HepG2 (cell line): ENCODE data around the gene PDE6C. TPM values are rescaled to one million over a fixed set of nuclear protein-coding genes. Genes with fewer than 3 reads are reported as not detected.

Experiments used
- CHCHD3 ChIP-seq: sonication (generic); formaldehyde crosslinking; IDR thresholded peaks from 2 replicates; pipeline ENCODE4 v1.8.0; 2022; ENCODE audit warnings: mild to moderate bottlenecking, missing genetic modification reagents, moderate library complexity
- HIVEP1 ChIP-seq: sonication (generic); formaldehyde crosslinking; IDR thresholded peaks from 2 replicates; pipeline ENCODE4 v1.4.0; 2020; ENCODE audit warnings: mild to moderate bottlenecking, missing genetic modification reagents
- KLF15 ChIP-seq: sonication (generic); formaldehyde crosslinking; IDR thresholded peaks from 2 replicates; pipeline ENCODE4 v1.8.1; 2023; ENCODE audit warnings: borderline replicate concordance, mild to moderate bottlenecking, inconsistent platforms, missing genetic modification reagents, mixed read lengths
- MAFG ChIP-seq: sonication (generic); formaldehyde crosslinking; IDR thresholded peaks from 2 replicates; pipeline ENCODE4 v1.5.1; 2020; ENCODE audit warnings: mild to moderate bottlenecking, missing genetic modification reagents
- NR2C2 ChIP-seq: sonication (generic); formaldehyde crosslinking; IDR thresholded peaks from 2 replicates; pipeline ENCODE4 v1.4.0; 2020; ENCODE audit warnings: missing genetic modification reagents, mild to moderate bottlenecking, moderate library complexity, borderline replicate concordance
- PITX1 ChIP-seq: sonication (generic); formaldehyde crosslinking; IDR thresholded peaks from 2 replicates; pipeline ENCODE4 v1.5.1; 2020; ENCODE audit warnings: mild to moderate bottlenecking, missing genetic modification reagents
- RXRA ChIP-seq: sonication (generic); formaldehyde crosslinking; IDR thresholded peaks from 2 replicates; pipeline ENCODE4 v1.5.1; 2020; ENCODE audit warnings: missing genetic modification reagents
- SIX4 ChIP-seq: sonication (generic); formaldehyde crosslinking; IDR thresholded peaks from 2 replicates; pipeline ENCODE4 v1.4.0; 2020; ENCODE audit warnings: missing genetic modification reagents
- ZKSCAN1 ChIP-seq: fragments of 150-350 bp; IDR thresholded peaks from 2 replicates; pipeline ENCODE4 v1.6.1; 2014; ENCODE audit warnings: low read length
- ZNF143 ChIP-seq: sonication (generic); formaldehyde crosslinking; IDR thresholded peaks from 2 replicates; pipeline ENCODE4 v1.4.0; 2020; ENCODE audit warnings: missing genetic modification reagents
- ZNF335 ChIP-seq: sonication (generic); formaldehyde crosslinking; IDR thresholded peaks from 2 replicates; pipeline ENCODE4 v1.4.0; 2020; ENCODE audit warnings: missing genetic modification reagents
- ZNF609 ChIP-seq: sonication (generic); formaldehyde crosslinking; IDR thresholded peaks from 2 replicates; pipeline ENCODE4 v1.4.0; 2020; ENCODE audit warnings: mild to moderate bottlenecking, missing genetic modification reagents, borderline replicate concordance
- ZNF720 ChIP-seq: sonication (generic); formaldehyde crosslinking; IDR thresholded peaks from 2 replicates; pipeline ENCODE4 v1.4.0; 2020; ENCODE audit warnings: missing genetic modification reagents
- ZSCAN29 ChIP-seq: sonication (generic); formaldehyde crosslinking; conservative IDR thresholded peaks from 2 replicates; pipeline ENCODE4 v1.4.0; 2020; ENCODE audit warnings: mild to moderate bottlenecking, missing genetic modification reagents
- polyA plus RNA-seq, 8 experiments: library from polyadenylated mRNA; depleted of rRNA in 3 of 8; stranded (reverse) in 7 of 8; unstranded in 1 of 8; fragments of >200 nt; fragmentation: Illumina TruSeq in 4 of 8; extraction: Trizol in 4 of 8; gene quantifications; 2 replicates each; pipeline versions ENCODE4 v1.2.1 to v1.2.3, GENCODE V29; 2011 to 2016; ENCODE audit warnings: low read depth in 4 of 8, missing spikeins in 1 of 8, mixed read lengths in 1 of 8; ENCODE audit not compliant: insufficient read depth in 1 of 8
- total RNA-seq, 5 experiments: library from RNA; depleted of rRNA; stranded (reverse); fragments of >200 nt; fragmentation: Illumina TruSeq; extraction: Trizol; gene quantifications; 2 replicates each; pipeline ENCODE4 v1.2.3, GENCODE V29; 2016; ENCODE audit warnings: low read depth in 1 of 5
- TF ChIP-seq, protein P1 (sequence below): sonication (generic); formaldehyde crosslinking; IDR thresholded peaks from 2 replicates; pipeline ENCODE4 v1.4.0; 2020; ENCODE audit warnings: missing genetic modification reagents
- TF ChIP-seq, protein P2 (sequence below): sonication (generic); formaldehyde crosslinking; conservative IDR thresholded peaks from 2 replicates; pipeline ENCODE4 v1.8.1; 2023; ENCODE audit warnings: missing genetic modification reagents
- TF ChIP-seq, protein P3 (sequence below): sonication (generic); formaldehyde crosslinking; IDR thresholded peaks from 2 replicates; pipeline ENCODE4 v1.4.0; 2020; ENCODE audit warnings: mild to moderate bottlenecking, missing genetic modification reagents
- TF ChIP-seq, protein P4 (sequence below): IDR thresholded peaks from 2 replicates; pipeline ENCODE4 v1.6.1; 2012; ENCODE audit warnings: low read depth, low read length, improper control_type of control experiment

PDE6C gene
- total and polyA plus RNA-seq, 2 of the 13 experiments (the other 11 are each of a cell fraction or from before 2014, with no cell fraction given): 0.64 TPM; not detected in 1

GRCh38 chr10:93601146-93601773, 11.1 kb upstream of the PDE6C start, which contains the start of gene RBP4 (continued):
- TF ChIP-seq KLF15 (CRISPR knock-in tag): 0 out of 2 replicates have a peak, but pooled peaks have one; percentile 63
- TF ChIP-seq, protein P1, sequence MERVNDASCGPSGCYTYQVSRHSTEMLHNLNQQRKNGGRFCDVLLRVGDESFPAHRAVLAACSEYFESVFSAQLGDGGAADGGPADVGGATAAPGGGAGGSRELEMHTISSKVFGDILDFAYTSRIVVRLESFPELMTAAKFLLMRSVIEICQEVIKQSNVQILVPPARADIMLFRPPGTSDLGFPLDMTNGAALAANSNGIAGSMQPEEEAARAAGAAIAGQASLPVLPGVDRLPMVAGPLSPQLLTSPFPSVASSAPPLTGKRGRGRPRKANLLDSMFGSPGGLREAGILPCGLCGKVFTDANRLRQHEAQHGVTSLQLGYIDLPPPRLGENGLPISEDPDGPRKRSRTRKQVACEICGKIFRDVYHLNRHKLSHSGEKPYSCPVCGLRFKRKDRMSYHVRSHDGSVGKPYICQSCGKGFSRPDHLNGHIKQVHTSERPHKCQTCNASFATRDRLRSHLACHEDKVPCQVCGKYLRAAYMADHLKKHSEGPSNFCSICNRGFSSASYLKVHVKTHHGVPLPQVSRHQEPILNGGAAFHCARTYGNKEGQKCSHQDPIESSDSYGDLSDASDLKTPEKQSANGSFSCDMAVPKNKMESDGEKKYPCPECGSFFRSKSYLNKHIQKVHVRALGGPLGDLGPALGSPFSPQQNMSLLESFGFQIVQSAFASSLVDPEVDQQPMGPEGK (CRISPR knock-in tag): peak; percentile 92
- TF ChIP-seq PITX1 (CRISPR knock-in tag): peak; percentile 45
- TF ChIP-seq, protein P2, sequence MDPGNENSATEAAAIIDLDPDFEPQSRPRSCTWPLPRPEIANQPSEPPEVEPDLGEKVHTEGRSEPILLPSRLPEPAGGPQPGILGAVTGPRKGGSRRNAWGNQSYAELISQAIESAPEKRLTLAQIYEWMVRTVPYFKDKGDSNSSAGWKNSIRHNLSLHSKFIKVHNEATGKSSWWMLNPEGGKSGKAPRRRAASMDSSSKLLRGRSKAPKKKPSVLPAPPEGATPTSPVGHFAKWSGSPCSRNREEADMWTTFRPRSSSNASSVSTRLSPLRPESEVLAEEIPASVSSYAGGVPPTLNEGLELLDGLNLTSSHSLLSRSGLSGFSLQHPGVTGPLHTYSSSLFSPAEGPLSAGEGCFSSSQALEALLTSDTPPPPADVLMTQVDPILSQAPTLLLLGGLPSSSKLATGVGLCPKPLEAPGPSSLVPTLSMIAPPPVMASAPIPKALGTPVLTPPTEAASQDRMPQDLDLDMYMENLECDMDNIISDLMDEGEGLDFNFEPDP: 0 out of 2 replicates have a peak, but pooled peaks have one; percentile 13
- TF ChIP-seq RXRA: peak; percentile 97
- no peak for TF ChIP-seq CHCHD3 (CRISPR knock-in tag)
- no peak for TF ChIP-seq ZSCAN29 (CRISPR knock-in tag)
- TF ChIP-seq, protein P3, sequence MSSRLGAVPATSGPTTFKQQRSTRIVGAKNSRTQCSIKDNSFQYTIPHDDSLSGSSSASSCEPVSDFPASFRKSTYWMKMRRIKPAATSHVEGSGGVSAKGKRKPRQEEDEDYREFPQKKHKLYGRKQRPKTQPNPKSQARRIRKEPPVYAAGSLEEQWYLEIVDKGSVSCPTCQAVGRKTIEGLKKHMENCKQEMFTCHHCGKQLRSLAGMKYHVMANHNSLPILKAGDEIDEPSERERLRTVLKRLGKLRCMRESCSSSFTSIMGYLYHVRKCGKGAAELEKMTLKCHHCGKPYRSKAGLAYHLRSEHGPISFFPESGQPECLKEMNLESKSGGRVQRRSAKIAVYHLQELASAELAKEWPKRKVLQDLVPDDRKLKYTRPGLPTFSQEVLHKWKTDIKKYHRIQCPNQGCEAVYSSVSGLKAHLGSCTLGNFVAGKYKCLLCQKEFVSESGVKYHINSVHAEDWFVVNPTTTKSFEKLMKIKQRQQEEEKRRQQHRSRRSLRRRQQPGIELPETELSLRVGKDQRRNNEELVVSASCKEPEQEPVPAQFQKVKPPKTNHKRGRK (CRISPR knock-in tag): no peak
- TF ChIP-seq SIX4 (CRISPR knock-in tag): peak; percentile 41; the same call in 1 of the 2 replicates
- TF ChIP-seq MAFG: 0 out of 2 replicates have a peak, but pooled peaks have one; percentile 31
- TF ChIP-seq ZNF335 (CRISPR knock-in tag): 0 out of 2 replicates have a peak, but pooled peaks have one; percentile 58
- TF ChIP-seq NR2C2 (CRISPR knock-in tag): peak; percentile 80
- TF ChIP-seq, protein P4, sequence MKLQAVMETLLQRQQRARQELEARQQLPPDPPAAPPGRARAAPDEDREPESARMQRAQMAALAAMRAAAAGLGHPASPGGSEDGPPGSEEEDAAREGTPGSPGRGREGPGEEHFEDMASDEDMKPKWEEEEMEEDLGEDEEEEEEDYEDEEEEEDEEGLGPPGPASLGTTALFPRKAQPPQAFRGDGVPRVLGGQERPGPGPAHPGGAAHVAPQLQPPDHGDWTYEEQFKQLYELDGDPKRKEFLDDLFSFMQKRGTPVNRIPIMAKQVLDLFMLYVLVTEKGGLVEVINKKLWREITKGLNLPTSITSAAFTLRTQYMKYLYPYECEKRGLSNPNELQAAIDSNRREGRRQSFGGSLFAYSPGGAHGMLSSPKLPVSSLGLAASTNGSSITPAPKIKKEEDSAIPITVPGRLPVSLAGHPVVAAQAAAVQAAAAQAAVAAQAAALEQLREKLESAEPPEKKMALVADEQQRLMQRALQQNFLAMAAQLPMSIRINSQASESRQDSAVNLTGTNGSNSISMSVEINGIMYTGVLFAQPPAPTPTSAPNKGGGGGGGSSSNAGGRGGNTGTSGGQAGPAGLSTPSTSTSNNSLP: no peak
- no peak for TF ChIP-seq ZNF720 (CRISPR knock-in tag)
- TF ChIP-seq ZKSCAN1: no peak
- TF ChIP-seq ZNF143 (CRISPR knock-in tag): no peak
- peak; percentile 79; the same call in 1 of the 2 replicates for TF ChIP-seq ZNF609 (CRISPR knock-in tag)
- TF ChIP-seq HIVEP1 (CRISPR knock-in tag): peak; percentile 71
